H9 (cell line): ENCODE data around the gene EIF3F. TPM values are rescaled to one million over a fixed set of nuclear protein-coding genes. Genes with fewer than 3 reads are reported as not detected.

Experiments used
- DNase-seq: peaks from one replicate; pipeline ENCODE4 v3.0.0-alpha.2; 2017
- H2AFZ ChIP-seq: one replicate; pipeline ENCODE4 v1.6.1; 2013; ENCODE audit warnings: mild to moderate bottlenecking, low read length, control low read depth, moderate library complexity
- H2AK5ac ChIP-seq: 2 replicates; pipeline ENCODE4 v1.6.1; 2013; ENCODE audit warnings: low read length, control low read depth, mixed read lengths; ENCODE audit not compliant: insufficient read length
- H2BK120ac ChIP-seq: one replicate; pipeline ENCODE4 v1.6.1; 2013; ENCODE audit warnings: low read depth, mild to moderate bottlenecking, low read length, control low read depth, inconsistent platforms; ENCODE audit not compliant: poor library complexity, severe bottlenecking
- H2BK12ac ChIP-seq: 2 replicates; pipeline ENCODE4 v1.6.1; 2013; ENCODE audit warnings: low read length, control low read depth, mixed read lengths, low read depth; ENCODE audit not compliant: insufficient read length
- H2BK15ac ChIP-seq: 2 replicates; pipeline ENCODE4 v1.6.1; 2013; ENCODE audit warnings: low read depth, low read length, control low read depth
- H2BK20ac ChIP-seq: one replicate; pipeline ENCODE4 v1.6.1; 2013; ENCODE audit warnings: low read depth, mild to moderate bottlenecking, low read length, control low read depth, inconsistent platforms; ENCODE audit not compliant: poor library complexity, severe bottlenecking
- H2BK5ac ChIP-seq: 2 replicates; pipeline ENCODE4 v1.6.1; 2013; ENCODE audit warnings: low read length, control low read depth, mixed read lengths; ENCODE audit not compliant: insufficient read length
- H3K14ac ChIP-seq: 2 replicates; pipeline ENCODE4 v1.6.1; 2013; ENCODE audit warnings: low read length, control low read depth; ENCODE audit not compliant: insufficient read depth
- H3K18ac ChIP-seq: 2 replicates; pipeline ENCODE4 v1.6.1; 2013; ENCODE audit warnings: low read depth, mild to moderate bottlenecking, mixed read lengths, low read length, control low read depth; ENCODE audit not compliant: insufficient read length
- H3K23ac ChIP-seq: 2 replicates; pipeline ENCODE4 v1.6.1; 2013; ENCODE audit warnings: low read length, control low read depth, mixed read lengths, low read depth; ENCODE audit not compliant: insufficient read length
- H3K23me2 ChIP-seq: 2 replicates; pipeline ENCODE4 v1.6.1; 2013; ENCODE audit warnings: low read depth, mild to moderate bottlenecking, mixed read lengths, low read length, control low read depth; ENCODE audit not compliant: insufficient read length, poor library complexity, severe bottlenecking
- H3K27ac ChIP-seq: 2 replicates; pipeline ENCODE4 v1.5.1; 2013; ENCODE audit warnings: low read length, control low read depth, mixed read lengths, low read depth; ENCODE audit not compliant: insufficient read length
- H3K27me3 ChIP-seq: 2 replicates; pipeline ENCODE4 v1.6.1; 2013; ENCODE audit warnings: low read length, control low read depth, inconsistent platforms; ENCODE audit not compliant: insufficient read depth
- H3K4ac ChIP-seq: 2 replicates; pipeline ENCODE4 v1.6.1; 2013; ENCODE audit warnings: low read depth, mild to moderate bottlenecking, control low read depth, inconsistent platforms, low read length, moderate library complexity
- H3K4me1 ChIP-seq: 2 replicates; pipeline ENCODE4 v1.6.1; 2013; ENCODE audit warnings: low read length, control low read depth, inconsistent platforms; ENCODE audit not compliant: insufficient read depth
- H3K4me2 ChIP-seq: 2 replicates; pipeline ENCODE4 v1.6.1; 2013; ENCODE audit warnings: low read length, control low read depth, mixed read lengths; ENCODE audit not compliant: insufficient read length, insufficient read depth
- H3K56ac ChIP-seq: 2 replicates; pipeline ENCODE4 v1.6.1; 2013; ENCODE audit warnings: low read depth, mild to moderate bottlenecking, mixed read lengths, low read length, control low read depth; ENCODE audit not compliant: insufficient read length
- H3K79me1 ChIP-seq: 2 replicates; pipeline ENCODE4 v1.6.1; 2013; ENCODE audit warnings: low read depth, mild to moderate bottlenecking, moderate library complexity, low read length, control low read depth, inconsistent platforms; ENCODE audit not compliant: insufficient read depth, poor library complexity, severe bottlenecking
- H3K79me2 ChIP-seq: 2 replicates; pipeline ENCODE4 v1.6.1; 2013; ENCODE audit warnings: low read length, control low read depth, inconsistent platforms; ENCODE audit not compliant: insufficient read depth
- H3K9ac ChIP-seq: 2 replicates; pipeline ENCODE4 v1.6.1; 2013; ENCODE audit warnings: low read length, control low read depth, mixed read lengths; ENCODE audit not compliant: insufficient read length; ENCODE audit errors: extremely low read depth
- H3K9me3 ChIP-seq: one replicate; pipeline ENCODE4 v1.6.1; 2013; ENCODE audit warnings: low read depth, low read length, inconsistent platforms; ENCODE audit not compliant: control insufficient read depth
- H3T11ph ChIP-seq: one replicate; pipeline ENCODE4 v1.6.1; 2013; ENCODE audit warnings: mild to moderate bottlenecking, low read length, control low read depth, inconsistent platforms
- H4K20me1 ChIP-seq: one replicate; pipeline ENCODE4 v1.6.1; 2013; ENCODE audit not compliant: control insufficient read depth, insufficient read length, insufficient read depth
- H4K5ac ChIP-seq: 2 replicates; pipeline ENCODE4 v1.6.1; 2013; ENCODE audit warnings: low read depth, mild to moderate bottlenecking, mixed read lengths, low read length, control low read depth; ENCODE audit not compliant: insufficient read length
- H4K8ac ChIP-seq: replicated peaks from 2 replicates; pipeline ENCODE4 v1.6.1; 2013; ENCODE audit warnings: low read length, control low read depth, mixed read lengths, low read depth; ENCODE audit not compliant: insufficient read length
- H4K91ac ChIP-seq: 2 replicates; pipeline ENCODE4 v1.6.1; 2013; ENCODE audit warnings: low read depth, mild to moderate bottlenecking, moderate library complexity, mixed read lengths, low read length, control low read depth; ENCODE audit not compliant: insufficient read length
- H3K27ac Mint-ChIP-seq, 3 experiments: 2 replicates in 2 of 3; 3 replicates in 1 of 3; pipeline ENCODE4 v1.8.0; 2020 to 2021; ENCODE audit warnings: mixed read lengths in 3 of 3, mild to moderate bottlenecking in 1 of 3, moderate library complexity in 1 of 3
- H3K27me3 Mint-ChIP-seq: 2 replicates; pipeline ENCODE4 v1.8.0; 2021; ENCODE audit warnings: low read depth, mild to moderate bottlenecking, moderate library complexity, mixed read lengths
- H3K36me3 Mint-ChIP-seq, 3 experiments: 2 replicates in 2 of 3; 3 replicates in 1 of 3; pipeline ENCODE4 v1.8.0; 2020 to 2021; ENCODE audit warnings: low read depth in 3 of 3, mixed read lengths in 3 of 3; ENCODE audit not compliant: insufficient read depth in 1 of 3
- H3K4me1 Mint-ChIP-seq, 2 experiments: 2 replicates each; pipeline ENCODE4 v1.8.0; 2020; ENCODE audit warnings: mixed read lengths in 2 of 2
- H3K4me3 Mint-ChIP-seq, 2 experiments: 2 replicates in 1 of 2; 3 replicates in 1 of 2; pipeline ENCODE4 v1.8.0; 2020 to 2021; ENCODE audit warnings: mild to moderate bottlenecking in 2 of 2, mixed read lengths in 2 of 2, moderate library complexity in 1 of 2
- H3K9me3 Mint-ChIP-seq, 2 experiments: 2 replicates in 1 of 2; 3 replicates in 1 of 2; pipeline ENCODE4 v1.8.0; 2020; ENCODE audit warnings: mild to moderate bottlenecking in 2 of 2, mixed read lengths in 2 of 2, moderate library complexity in 1 of 2
- CTCF ChIP-seq: fragments of 200-600 bp; sonication (generic); conservative IDR thresholded peaks from 3 replicates; pipeline ENCODE4 v1.8.0; 2021; ENCODE audit warnings: antibody characterized with exemption, mild to moderate bottlenecking
- WGBS: extraction: QIAGEN DNeasy Blood & Tissue Kit; methylation state at CpG from one replicate; pipeline ENCODE4 v1.1.7; 2013; ENCODE audit warnings: missing lambda C conversion rate, low lambda C conversion rate, mixed read lengths; ENCODE audit not compliant: insufficient read length; ENCODE audit errors: extremely low coverage; 5-methylcytosine and 5-hydroxymethylcytosine counted together
- total RNA-seq: library from RNA; stranded (reverse); gene quantifications from 2 replicates; pipeline ENCODE4 v1.2.1, GENCODE V29; 2021

EIF3F gene
- total RNA-seq, 1 experiment from 2014 or later: 348 TPM

- no peaks in the 10 kb centered on the region for H4K20me1 ChIP-seq
- Mint-ChIP-seq H3K27me3 (0 out of 2 replicates have a peak, but pooled peaks cover 3% of the 10 kb centered on the region), H3K4me3 (no peak within 1 kb of the TSS), H3K9me3 (peaks cover 0 to 2% of the 10 kb centered on the region in 2 experiments; a peak in 3 of 5 replicates), H3K4me1 (peaks cover 35 to 43% of the 10 kb centered on the region in 2 experiments), H3K27ac (no peak within 1 kb of the TSS; a peak in 1 of 7 replicates), H3K36me3 (peaks cover 0 to 1% (median 0%) of the 10 kb centered on the region in 3 experiments; a peak in 1 of 7 replicates)
- no peak within 1 kb of the TSS for H4K5ac ChIP-seq
- no peak within 1 kb of the TSS for H3K18ac ChIP-seq
- no peak within 1 kb of the TSS for H3K9ac ChIP-seq
- no peaks in the 10 kb centered on the region for H3K9me3 ChIP-seq
- no peak within 1 kb of the TSS for H2AFZ ChIP-seq
- H3K27ac ChIP-seq: no peak within 1 kb of the TSS
- H3K4me2 ChIP-seq: no peak within 1 kb of the TSS
- no peak for TF ChIP-seq CTCF
- no peak within 1 kb of the TSS for H3K56ac ChIP-seq
- H3K23me2 ChIP-seq: no peaks in the 10 kb centered on the region
- no peak within 1 kb of the TSS for H3K4ac ChIP-seq
- no peak within 1 kb of the TSS for H3T11ph ChIP-seq
- no peak within 1 kb of the TSS for H4K91ac ChIP-seq
- H3K79me1 ChIP-seq: no peaks in the 10 kb centered on the region
- H3K14ac ChIP-seq: no peak within 1 kb of the TSS
- H2BK12ac ChIP-seq: no peak within 1 kb of the TSS
- H2BK5ac ChIP-seq: no peak within 1 kb of the TSS
- no peak within 1 kb of the TSS for H2AK5ac ChIP-seq
- peaks cover 2% of the 10 kb centered on the region; the same call in 1 of the 2 replicates for H3K4me1 ChIP-seq
- H2BK15ac ChIP-seq: no peak within 1 kb of the TSS
- H3K79me2 ChIP-seq: no peaks in the 10 kb centered on the region
- no peak within 1 kb of the TSS for H4K8ac ChIP-seq
- H2BK120ac ChIP-seq: no peak within 1 kb of the TSS
- no peak within 1 kb of the TSS for H3K23ac ChIP-seq
- WGBS: no CpG with 5 or more reads among the region's 1 CpG
- H2BK20ac ChIP-seq: no peak within 1 kb of the TSS
- no peaks in the 10 kb centered on the region for H3K27me3 ChIP-seq
- DNase-seq: no peak
Observed at GRCh38 chr11:7965386-7965785, 21.8 kb upstream of the EIF3F start, which contains the start of gene NLRP10. Gene NLRP10, minus strand, starts transcription at chr11:7965447. Its CDS starts 1,952 bp downstream, at chr11:7963495.
